ENCODE measurements around the gene LHX8.

The LHX8 gene

DNA sequence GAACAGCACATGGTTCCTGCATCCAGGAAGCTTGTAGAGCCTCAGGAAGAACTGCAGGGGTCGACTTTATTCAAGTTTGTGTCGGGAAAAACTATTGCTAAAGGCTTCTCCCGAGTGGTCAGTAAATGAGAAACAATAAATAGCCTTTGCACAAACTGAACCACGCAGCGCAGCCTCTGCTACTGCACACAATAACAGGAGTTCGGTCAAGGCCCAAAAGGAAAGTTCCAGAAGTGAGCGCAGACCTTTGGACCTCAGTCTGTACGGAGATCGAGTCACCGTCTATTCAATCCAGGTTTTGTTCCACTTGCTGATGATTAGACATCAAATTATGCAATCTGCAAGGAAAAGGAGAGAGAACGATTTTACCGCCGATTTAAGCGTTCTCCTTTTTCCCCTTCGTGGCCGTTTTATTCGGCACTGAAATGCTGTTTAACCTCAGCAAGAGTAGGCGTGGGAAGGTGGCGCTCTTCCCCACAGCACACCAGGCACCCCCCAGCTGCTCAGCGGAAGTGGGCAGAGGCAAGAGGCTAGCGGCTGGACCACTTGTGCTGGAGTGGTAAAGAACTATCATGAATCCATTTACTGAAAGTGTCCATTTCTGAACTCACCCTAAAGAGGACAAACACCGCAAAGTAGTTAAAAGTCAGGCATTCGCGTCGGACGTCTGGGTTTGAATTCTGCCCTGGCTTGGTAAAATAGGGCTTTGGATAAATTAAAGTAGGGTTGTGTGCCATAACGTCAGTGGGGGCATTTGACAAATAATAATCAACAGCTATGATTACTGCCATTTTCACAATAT, 6.1 kb upstream of the LHX8 start:
- H3K27ac ChIP-seq (ENCODE audit: low read depth, low read length) = no peak overlapping the region
- H3F3A ChIP-seq (ENCODE audit: insufficient read depth) = no peaks in the 10 kb centered on the region
- H4K20me1 ChIP-seq (ENCODE audit: low read depth, low read length) = no peaks in the 10 kb centered on the region
- H3K36me3 ChIP-seq (ENCODE audit: low read length) = no peaks in the 10 kb centered on the region
- no peaks in the 10 kb centered on the region for H3K9me2 ChIP-seq (replicated peaks; ENCODE audit: insufficient read depth, low read length)
- H2AFZ ChIP-seq (ENCODE audit: low read depth, low read length, severe bottlenecking) = no peak overlapping the region
- no peaks in the 10 kb centered on the region for H3K27me3 ChIP-seq (ENCODE audit: low read length)
- H3K9ac ChIP-seq (ENCODE audit: low read length) = no peak overlapping the region
- no peak overlapping the region for H3K4me3 ChIP-seq (ENCODE audit: insufficient read depth, low read length, poor library complexity, severe bottlenecking)
- H3K79me2 ChIP-seq (ENCODE audit: insufficient read depth, low read length) = no peaks in the 10 kb centered on the region
- TF ChIP-seq EZH2phosphoT487 (conservative IDR thresholded peaks at IDR 0.05; ENCODE audit: low read length) = no peak
- TF ChIP-seq, protein P1, sequence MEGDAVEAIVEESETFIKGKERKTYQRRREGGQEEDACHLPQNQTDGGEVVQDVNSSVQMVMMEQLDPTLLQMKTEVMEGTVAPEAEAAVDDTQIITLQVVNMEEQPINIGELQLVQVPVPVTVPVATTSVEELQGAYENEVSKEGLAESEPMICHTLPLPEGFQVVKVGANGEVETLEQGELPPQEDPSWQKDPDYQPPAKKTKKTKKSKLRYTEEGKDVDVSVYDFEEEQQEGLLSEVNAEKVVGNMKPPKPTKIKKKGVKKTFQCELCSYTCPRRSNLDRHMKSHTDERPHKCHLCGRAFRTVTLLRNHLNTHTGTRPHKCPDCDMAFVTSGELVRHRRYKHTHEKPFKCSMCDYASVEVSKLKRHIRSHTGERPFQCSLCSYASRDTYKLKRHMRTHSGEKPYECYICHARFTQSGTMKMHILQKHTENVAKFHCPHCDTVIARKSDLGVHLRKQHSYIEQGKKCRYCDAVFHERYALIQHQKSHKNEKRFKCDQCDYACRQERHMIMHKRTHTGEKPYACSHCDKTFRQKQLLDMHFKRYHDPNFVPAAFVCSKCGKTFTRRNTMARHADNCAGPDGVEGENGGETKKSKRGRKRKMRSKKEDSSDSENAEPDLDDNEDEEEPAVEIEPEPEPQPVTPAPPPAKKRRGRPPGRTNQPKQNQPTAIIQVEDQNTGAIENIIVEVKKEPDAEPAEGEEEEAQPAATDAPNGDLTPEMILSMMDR (IDR thresholded peaks at IDR 0.05; ENCODE audit: insufficient read depth, low read length, poor library complexity, severe bottlenecking) = no peak
- H3K4me2 ChIP-seq (ENCODE audit: low read depth, low read length, poor library complexity, severe bottlenecking) = no peak overlapping the region
- no peaks in the 10 kb centered on the region for H3K9me3 ChIP-seq (ENCODE audit: insufficient read depth, low read length)

DNA sequence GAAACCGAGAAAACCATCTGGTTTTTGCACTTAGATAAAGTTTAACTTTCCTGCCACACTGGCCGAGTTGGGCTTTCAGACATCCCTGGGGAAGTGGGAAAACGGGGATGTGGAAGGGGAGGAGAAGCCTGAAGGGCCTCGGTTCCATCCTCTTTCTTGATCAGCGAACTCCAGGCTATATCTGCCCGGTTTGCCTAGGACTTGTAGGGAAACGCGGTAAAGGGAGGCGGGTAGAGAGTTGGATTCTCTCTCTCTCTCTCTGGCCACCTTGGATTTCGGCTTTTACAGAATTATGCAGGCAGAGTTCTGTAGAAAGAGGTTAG, 4.6 kb upstream of the LHX8 start:
- no peaks in the 10 kb centered on the region for H3K9me3 ChIP-seq (ENCODE audit: insufficient read depth, low read length)
- H3K9me2 ChIP-seq (replicated peaks; ENCODE audit: insufficient read depth, low read length) = no peaks in the 10 kb centered on the region
- H3K79me2 ChIP-seq (ENCODE audit: insufficient read depth, low read length) = no peaks in the 10 kb centered on the region
- no peaks in the 10 kb centered on the region for H3K27me3 ChIP-seq (ENCODE audit: low read length)
- no peaks in the 10 kb centered on the region for H3K36me3 ChIP-seq (ENCODE audit: low read length)
- H3K9ac ChIP-seq (ENCODE audit: low read length) = no peak overlapping the region
- no peak overlapping the region for H2AFZ ChIP-seq (ENCODE audit: low read depth, low read length, severe bottlenecking)
- no peaks in the 10 kb centered on the region for H4K20me1 ChIP-seq (ENCODE audit: low read depth, low read length)
- H3K27ac ChIP-seq (ENCODE audit: low read depth, low read length) = no peak overlapping the region
- TF ChIP-seq, protein P1 (IDR thresholded peaks at IDR 0.05; ENCODE audit: insufficient read depth, low read length, poor library complexity, severe bottlenecking) = no peak
- TF ChIP-seq EZH2phosphoT487 (conservative IDR thresholded peaks at IDR 0.05; ENCODE audit: low read length) = no peak
- H3F3A ChIP-seq (ENCODE audit: insufficient read depth) = no peaks in the 10 kb centered on the region
- H3K4me3 ChIP-seq (ENCODE audit: insufficient read depth, low read length, poor library complexity, severe bottlenecking) = no peak overlapping the region
- no peak overlapping the region for H3K4me2 ChIP-seq (ENCODE audit: low read depth, low read length, poor library complexity, severe bottlenecking)

DNA sequence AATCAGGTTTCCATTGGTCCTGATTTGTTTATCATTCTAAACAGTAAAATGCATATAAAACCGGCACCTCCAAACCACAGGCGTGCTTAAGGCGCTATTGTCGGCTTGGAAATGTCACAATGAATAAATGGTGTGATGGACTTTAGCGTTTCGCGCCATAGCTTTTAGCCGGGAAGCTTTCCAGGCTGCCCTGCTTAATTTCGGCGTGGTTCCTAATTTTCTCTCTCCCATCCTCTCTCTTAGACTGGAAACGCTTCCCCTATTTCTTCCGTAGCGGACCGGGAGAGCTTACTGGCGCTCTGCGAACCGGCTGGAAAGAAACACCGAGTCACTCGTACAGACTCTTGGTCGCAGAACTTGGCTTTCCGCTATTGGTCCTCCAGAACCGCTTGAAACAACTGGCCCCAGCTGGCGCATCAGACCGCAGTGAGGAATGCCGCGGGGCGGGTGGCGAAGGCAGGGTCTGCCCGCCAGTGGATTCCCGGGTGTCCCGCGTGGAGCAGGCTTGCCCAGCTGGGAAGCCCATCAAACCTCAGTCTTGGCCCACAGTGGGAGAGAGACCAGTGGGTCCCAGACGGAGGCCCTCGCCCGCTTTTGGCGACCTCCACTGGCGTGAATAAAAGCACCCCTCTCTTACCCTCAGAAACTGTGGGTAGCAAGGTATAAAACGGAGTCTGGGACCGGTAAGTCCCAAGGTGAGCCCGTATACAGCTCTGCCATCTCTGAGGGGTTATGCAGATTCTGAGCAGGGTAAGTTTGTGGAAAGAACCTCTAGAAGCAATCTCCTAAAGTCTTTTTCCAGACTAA, 4.0 kb upstream of the LHX8 start:
- Histone ChIP-seq H3K9ac (ENCODE audit: low read length) (no peak overlapping the region), H4K20me1 (ENCODE audit: low read depth, low read length) (no peaks in the 10 kb centered on the region), H3F3A (ENCODE audit: insufficient read depth) (no peaks in the 10 kb centered on the region), H3K9me2 (replicated peaks; ENCODE audit: insufficient read depth, low read length) (no peaks in the 10 kb centered on the region), H3K27me3 (ENCODE audit: low read length) (no peaks in the 10 kb centered on the region), H3K36me3 (ENCODE audit: low read length) (no peaks in the 10 kb centered on the region), H3K4me3 (ENCODE audit: insufficient read depth, low read length, poor library complexity, severe bottlenecking) (no peak overlapping the region), H3K4me2 (ENCODE audit: low read depth, low read length, poor library complexity, severe bottlenecking) (no peak overlapping the region), H3K79me2 (ENCODE audit: insufficient read depth, low read length) (no peaks in the 10 kb centered on the region), H3K27ac (ENCODE audit: low read depth, low read length) (no peak overlapping the region), H2AFZ (ENCODE audit: low read depth, low read length, severe bottlenecking) (no peak overlapping the region), H3K9me3 (ENCODE audit: insufficient read depth, low read length) (no peaks in the 10 kb centered on the region)
- TF ChIP-seq, protein P1 (IDR thresholded peaks at IDR 0.05; ENCODE audit: insufficient read depth, low read length, poor library complexity, severe bottlenecking) = no peak
- TF ChIP-seq EZH2phosphoT487 (conservative IDR thresholded peaks at IDR 0.05; ENCODE audit: low read length) = no peak

Measured in SU-DHL-6 (cell line).